Stimulated activated CD8-positive, alpha-beta memory T cell treated with anti-CD3 and anti-CD28 coated beads, Interleukin-4, amount 100 ng/mL, for 1 hour (primary cell): ENCODE data around the gene ONECUT1.
"Not testable (repeated sequence)": the region's sequence is repeated elsewhere in the genome, so short reads cannot be mapped to it uniquely, and the experiment has no call there.

Experiments used
- DNase-seq, 2 donors: peaks; one replicate each; pipeline ENCODE4 v3.0.0-alpha.2; 2020; ENCODE audit warnings: low read depth in 2 of 2, low spot score in 1 of 2

Gene ONECUT1

DNA sequence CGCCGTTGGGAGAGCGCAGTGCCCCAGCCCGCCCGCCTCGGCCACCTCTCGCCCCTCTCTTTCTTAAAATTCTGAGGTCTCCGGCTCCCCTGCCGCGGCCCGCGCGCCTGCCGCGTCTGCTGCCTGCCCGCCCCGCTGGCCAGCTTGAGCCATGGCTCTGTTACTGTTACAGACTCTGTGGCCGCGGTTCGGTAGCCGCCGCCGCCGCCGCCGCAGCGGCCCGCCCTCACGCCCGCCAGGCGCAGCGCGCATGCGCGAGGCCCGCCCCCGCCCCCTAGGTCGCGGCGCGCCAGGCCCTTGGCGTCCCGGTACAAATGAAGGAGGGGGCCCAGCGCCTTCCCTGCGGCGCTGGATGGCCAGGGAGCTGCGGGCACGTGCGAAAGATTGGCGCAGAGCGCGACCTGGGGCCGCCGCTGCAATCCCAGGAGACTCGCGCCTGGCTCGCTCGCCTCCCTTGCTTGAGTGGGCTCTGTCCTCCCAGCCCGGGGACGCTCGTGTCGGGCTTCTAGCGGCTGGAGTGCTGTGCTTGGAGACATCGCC is at the start of gene ONECUT1:
ONECUT1 (minus strand) TSS at position 168 of the 540 bp plus-strand sequence. CDS start 452 bp downstream, outside the sequence.
- no peak for DNase-seq

DNA sequence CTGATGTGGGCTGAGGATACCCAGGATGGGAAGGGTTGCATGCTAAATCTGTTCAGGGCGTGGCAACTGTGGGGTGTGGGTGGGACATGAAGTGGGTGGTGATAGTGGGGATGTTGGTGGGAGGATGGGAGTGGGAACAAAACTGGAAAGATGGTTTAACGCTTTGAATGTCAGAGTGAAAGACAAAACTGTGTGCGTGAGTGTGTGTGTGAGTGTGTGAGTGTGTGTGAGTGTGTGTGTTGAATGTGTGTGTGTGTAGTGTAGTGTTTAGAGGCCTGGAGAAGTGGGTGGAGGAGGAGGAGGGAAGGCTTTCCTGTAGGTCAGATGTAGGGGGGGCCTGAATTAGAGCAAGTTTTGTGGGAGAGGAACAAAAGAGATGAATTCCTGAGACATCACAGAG is 44.2 kb upstream of the ONECUT1 start:
- no peak for DNase-seq

DNA sequence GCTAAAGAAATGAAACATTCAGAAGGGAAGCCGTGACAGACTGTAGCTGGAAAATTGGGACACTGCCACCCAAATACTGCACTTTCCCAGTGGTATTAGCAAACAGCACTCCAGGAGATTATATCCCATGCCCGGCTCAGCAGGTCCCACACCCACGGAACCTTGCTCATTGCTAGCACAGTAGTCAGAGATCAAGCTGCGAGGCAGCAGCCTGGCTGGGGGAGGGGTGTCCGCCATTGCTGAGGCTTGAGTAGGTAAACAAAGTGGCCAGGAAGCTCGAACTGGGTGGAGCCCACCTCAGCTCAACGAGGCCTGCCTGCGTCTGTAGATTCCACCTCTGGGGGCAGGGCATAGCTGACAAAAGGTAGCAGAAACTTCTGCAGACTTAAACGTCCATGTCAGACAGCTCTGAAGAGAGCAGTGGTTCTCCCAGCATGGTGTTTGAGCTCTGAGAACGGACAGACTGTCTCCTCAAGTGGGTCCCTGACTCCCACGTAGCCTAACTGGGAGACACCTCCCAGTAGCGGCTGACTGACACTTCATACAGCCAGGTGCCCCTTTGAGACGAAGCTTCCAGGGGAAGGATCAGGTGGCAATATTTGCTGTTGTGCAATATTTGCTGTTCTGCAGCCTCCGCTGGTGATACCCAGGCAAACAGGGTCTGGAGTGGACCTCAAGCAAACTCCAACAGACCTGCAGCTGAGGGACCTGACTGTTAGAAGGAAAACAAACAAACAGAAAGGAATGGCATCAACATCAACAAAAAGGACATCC is 34.2 kb upstream of the ONECUT1 start:
- DNase-seq: not testable (repeated sequence)

- DNase-seq: no peak
Observed at GRCh38 chr15:52822475-52822874, 32.3 kb upstream of the ONECUT1 start.

- no peak for DNase-seq
Observed at GRCh38 chr15:52819253-52819652, 29.1 kb upstream of the ONECUT1 start.

GRCh38 chr15:52815899-52816298 is 25.8 kb upstream of the ONECUT1 start:
- DNase-seq: not testable (repeated sequence)

DNA sequence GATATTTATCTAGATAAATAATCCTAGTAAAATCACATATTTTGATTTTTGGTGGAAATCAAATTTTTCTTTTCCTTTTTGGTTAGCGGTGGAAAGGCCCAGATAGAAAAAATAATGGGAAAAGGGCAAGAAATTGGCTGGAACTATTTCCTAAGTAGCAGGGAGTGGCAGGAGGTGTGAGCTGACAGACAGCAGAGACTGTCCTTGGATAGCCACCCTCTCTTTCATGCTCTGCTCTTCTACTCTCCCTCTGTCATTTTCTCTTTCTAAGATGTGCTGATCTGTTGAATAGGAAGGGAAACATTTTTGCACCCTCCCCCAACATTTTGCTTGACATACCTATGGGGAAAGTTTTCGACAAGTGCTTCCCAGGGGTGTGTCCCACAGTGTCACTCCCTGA is 18.9 kb upstream of the ONECUT1 start:
- no peak for DNase-seq

- DNase-seq: no peak
Observed at GRCh38 chr15:52808441-52808840, 18.3 kb upstream of the ONECUT1 start.

DNA sequence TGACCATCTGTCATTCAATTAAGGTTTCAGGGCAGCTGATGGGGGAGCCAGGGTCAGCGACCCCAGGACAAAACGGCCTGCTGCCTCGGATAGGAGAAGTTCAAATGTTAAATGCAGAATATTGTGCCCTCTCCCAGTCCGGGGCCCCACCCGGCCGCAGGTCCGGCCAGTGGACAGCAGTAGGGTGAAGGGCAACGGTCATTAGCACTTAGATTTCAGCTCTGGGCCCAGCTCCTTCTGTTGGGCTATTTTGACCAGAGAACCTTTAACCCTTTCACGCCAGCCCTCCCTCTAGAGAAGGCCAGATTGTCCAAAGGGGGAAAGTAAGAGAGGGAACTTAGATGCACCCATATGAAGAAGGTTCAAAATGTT is 16.1 kb upstream of the ONECUT1 start:
- no peak for DNase-seq

- DNase-seq: no peak
Observed at GRCh38 chr15:52805351-52806283, 15.5 kb upstream of the ONECUT1 start.

DNA sequence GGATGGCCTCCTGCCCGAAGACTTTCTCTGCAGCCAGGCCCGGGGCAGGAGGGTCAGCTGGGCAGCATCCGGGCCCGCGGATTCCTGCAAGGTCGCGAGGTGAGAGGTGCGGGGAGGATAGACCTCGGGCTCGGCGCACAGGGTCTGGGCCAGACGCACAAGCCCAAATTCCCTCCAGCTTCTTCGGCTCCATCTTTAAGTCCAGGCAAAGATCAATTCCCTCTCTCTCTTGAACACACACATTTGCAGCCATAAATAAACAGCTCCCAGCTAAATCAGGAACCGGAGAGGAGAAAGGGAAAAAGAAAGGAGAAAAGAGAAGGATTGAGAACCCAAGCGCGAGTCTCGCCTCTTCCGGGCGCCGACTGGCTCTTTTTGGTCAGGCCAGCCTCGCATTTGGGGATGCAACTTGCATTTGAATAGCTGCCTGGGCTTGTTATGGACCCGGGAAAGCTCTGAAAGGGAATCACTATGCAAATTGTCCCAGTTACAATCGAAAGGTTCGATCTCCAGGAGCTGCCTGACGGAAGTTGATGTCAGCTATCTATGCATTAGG is 14.5 kb upstream of the ONECUT1 start:
- DNase-seq: no peak

- DNase-seq: no peak
Observed at GRCh38 chr15:52803467-52804306, 13.6 kb upstream of the ONECUT1 start.

GRCh38 chr15:52803108-52803466 is 13.0 kb upstream of the ONECUT1 start:
- no peak for DNase-seq

GRCh38 chr15:52802110-52802509 is 12.0 kb upstream of the ONECUT1 start:
- no peak for DNase-seq

GRCh38 chr15:52801748-52802085 is 11.6 kb upstream of the ONECUT1 start:
- no peak for DNase-seq

- DNase-seq: no peak
Observed at GRCh38 chr15:52800828-52801747, 11.0 kb upstream of the ONECUT1 start.

GRCh38 chr15:52799145-52799811 is 9.1 kb upstream of the ONECUT1 start:
- DNase-seq: no peak

DNA sequence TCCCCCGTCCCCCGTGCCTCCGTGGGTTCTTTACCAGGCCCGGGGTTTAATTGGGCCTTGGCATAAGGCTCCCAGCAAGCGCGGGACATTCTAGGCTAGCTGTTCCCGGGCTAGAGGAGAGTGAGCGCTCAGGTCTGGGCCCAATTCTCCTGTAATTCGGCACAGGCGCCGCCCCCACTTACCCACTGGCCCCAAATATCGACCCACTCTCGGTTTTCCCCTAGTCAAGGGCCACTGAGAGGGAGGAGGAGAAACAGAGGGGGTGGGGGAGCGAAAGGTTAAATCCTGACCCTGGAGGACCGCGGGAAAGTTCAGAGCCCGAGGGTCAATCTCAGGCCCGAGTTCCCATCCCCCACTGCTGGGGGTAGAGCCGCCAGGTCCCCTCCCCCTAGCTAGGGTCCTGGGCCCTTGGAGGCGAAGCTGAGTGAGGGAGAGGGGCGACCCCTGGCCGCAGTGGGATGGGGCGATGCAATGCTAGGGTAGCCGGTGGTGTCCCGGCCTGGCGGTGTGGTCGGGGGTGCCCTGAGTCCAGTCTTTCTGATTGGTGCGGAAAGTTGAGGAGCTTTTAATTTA is 8.5 kb upstream of the ONECUT1 start:
- no peak for DNase-seq
